NCI-H1694 (cell line): ENCODE results near the gene SAMD9L.
"Not testable (repeated sequence)": the region's sequence is repeated elsewhere in the genome, so short reads cannot be mapped to it uniquely, and the experiment has no call there.

Experiments
- DNase-seq: peaks from one replicate; lab custom pipeline; 2025; lab: John Stamatoyannopoulos, UW

The SAMD9L gene

GRCh38 chr7:93145354-93145753 lies 2.8 kb downstream of the SAMD9L start:
- no peak for DNase-seq

GRCh38 chr7:93142127-93142526 lies 6.1 kb downstream of the SAMD9L start:
- no peak for DNase-seq

GRCh38 chr7:93140582-93141191 lies 7.5 kb downstream of the SAMD9L start:
- DNase-seq, result no peak

GRCh38 chr7:93138576-93138975 lies 9.6 kb downstream of the SAMD9L start:
- DNase-seq, result no peak

- DNase-seq, result no peak
Measured at GRCh38 chr7:93133005-93133404, 15.2 kb downstream of the SAMD9L start.

GRCh38 chr7:93132216-93132615 lies 16.0 kb downstream of the SAMD9L start:
- no peak for DNase-seq

- not testable (repeated sequence) for DNase-seq
Measured at GRCh38 chr7:93126954-93127353, 21.2 kb downstream of the SAMD9L start.

GRCh38 chr7:93123532-93123931 lies 24.7 kb downstream of the SAMD9L start:
- DNase-seq, result not testable (repeated sequence)

GRCh38 chr7:93120592-93121549 lies 27.3 kb downstream of the SAMD9L start:
- no peak for DNase-seq

- no peak for DNase-seq
Measured at GRCh38 chr7:93119191-93119905, 28.8 kb downstream of the SAMD9L start.

- DNase-seq, result peak; percentile 59
Measured at GRCh38 chr7:93117852-93118530, 30.2 kb downstream of the SAMD9L start, which contains the start of gene SAMD9. Gene SAMD9, minus strand, starts transcription at chr7:93117979. Its CDS starts 11,882 bp downstream, at chr7:93106097.

- no peak for DNase-seq
Measured at GRCh38 chr7:93117327-93117726, 30.9 kb downstream of the SAMD9L start.

- DNase-seq, result no peak
Measured at GRCh38 chr7:93115796-93116195, 32.4 kb downstream of the SAMD9L start.

- DNase-seq, result no peak
Measured at GRCh38 chr7:93108003-93108402, 40.2 kb downstream of the SAMD9L start.

GRCh38 chr7:93097388-93097787 lies 50.8 kb downstream of the SAMD9L start:
- DNase-seq, result no peak

- no peak for DNase-seq
Measured at GRCh38 chr7:93092757-93093370, 55.3 kb downstream of the SAMD9L start.
